A549 (cell line): ENCODE results near the gene PLXNC1. TPM values are rescaled to one million over a fixed set of nuclear protein-coding genes. Genes with fewer than 3 reads are reported as not detected.

ENCODE experiments used
- ATAC-seq, 2 experiments: fragments of 200-7000 bp in 1 of 2; fragments of >200 bp in 1 of 2; cut with Nextera tagmentation in 1 of 2; cut with Tn5 transposase in 1 of 2; 3 replicates each; pipeline versions ENCODE4 v1.8.0 to v1.9.1; 2018 to 2020; ENCODE audit warnings: mild to moderate bottlenecking in 1 of 2, moderate library complexity in 1 of 2
- CTCF ChIA-PET: fragments of 300-600 bp; sonication (Branson Sonifier 250); formaldehyde crosslinking; extraction: SDS; loops from one replicate; lab custom pipeline; 2021; ENCODE audit warnings: antibody characterized with exemption, inconsistent platforms; lab: Yijun Ruan, JAX
- POLR2A ChIA-PET: fragments of 350-600 bp; formaldehyde crosslinking; extraction: SDS; loops from one replicate; lab custom pipeline; 2021; ENCODE audit warnings: antibody characterized with exemption, inconsistent platforms; lab: Yijun Ruan, JAX
- DNase-seq, 2 experiments: peaks; one replicate each; pipeline versions ENCODE4 v3.0.0 to v3.0.0-alpha.2; 2011 to 2016; ENCODE audit warnings: low read depth in 1 of 2, low spot score in 1 of 2
- FAIRE-seq: peaks from 2 replicates; lab custom pipeline; 2011; peaks lifted over from hg19 to GRCh38; lab: Jason Lieb, UNC
- H3K27ac ChIP-seq, 2 experiments: fragments of >200 bp; sonication (Bioruptor Twin); formaldehyde crosslinking; 3 replicates each; pipeline ENCODE4 v1.5.1; 2016 to 2017
- H3K4me1 ChIP-seq: fragments of >200 bp; sonication (Bioruptor Twin); formaldehyde crosslinking; 3 replicates; pipeline ENCODE4 v1.6.1; 2016
- H3K4me2 ChIP-seq: fragments of >200 bp; sonication (Bioruptor Twin); formaldehyde crosslinking; 3 replicates; pipeline ENCODE4 v1.6.1; 2016
- H3K4me3 ChIP-seq: fragments of >200 bp; sonication (Bioruptor Twin); formaldehyde crosslinking; 3 replicates; pipeline ENCODE4 v1.5.1; 2016
- H3K9me3 ChIP-seq: fragments of >200 bp; sonication (Bioruptor Twin); formaldehyde crosslinking; 3 replicates; pipeline ENCODE4 v1.6.1; 2016
- ATOH8 ChIP-seq: fragments of 250-450 bp; sonication (Bioruptor Pico); IDR thresholded peaks from 2 replicates; pipeline ENCODE4 v1.5.0; 2020; ENCODE audit warnings: low read depth, mild to moderate bottlenecking, moderate library complexity
- BCL3 ChIP-seq: fragments of >200 bp; sonication (Bioruptor Twin); formaldehyde crosslinking; IDR thresholded peaks from 3 replicates; pipeline ENCODE4 v1.6.1; 2016
- BHLHE40 ChIP-seq: IDR thresholded peaks from 2 replicates; pipeline ENCODE4 v1.6.1; 2012; ENCODE audit warnings: low read depth, low read length, inconsistent platforms
- CBX2 ChIP-seq: fragments of 200-600 bp; sonication (generic); IDR thresholded peaks from 2 replicates; pipeline ENCODE4 v1.6.1; 2016; ENCODE audit warnings: low read depth, mild to moderate bottlenecking, borderline replicate concordance
- CEBPB ChIP-seq, 2 experiments: fragments of >200 bp in 1 of 2; sonication (Bioruptor Twin) in 1 of 2; formaldehyde crosslinking in 1 of 2; IDR thresholded peaks; 2 replicates each; pipeline ENCODE4 v1.6.1; 2012 to 2016
- EHF ChIP-seq: fragments of 250-450 bp; sonication (Bioruptor Pico); IDR thresholded peaks from 2 replicates; pipeline ENCODE4 v1.5.0; 2020; ENCODE audit warnings: mild to moderate bottlenecking
- EP300 ChIP-seq, 2 experiments: fragments of >200 bp; sonication (Bioruptor Twin); formaldehyde crosslinking; IDR thresholded peaks; 2 replicates in 1 of 2; 3 replicates in 1 of 2; pipeline ENCODE4 v1.6.1; 2016 to 2017
- ESRRA ChIP-seq: fragments of 150-350 bp; IDR thresholded peaks from 2 replicates; pipeline ENCODE4 v1.6.1; 2014; ENCODE audit warnings: mild to moderate bottlenecking, low read length, borderline replicate concordance
- FOSB ChIP-seq: fragments of 250-450 bp; sonication (Bioruptor Pico); IDR thresholded peaks from 2 replicates; pipeline ENCODE4 v1.5.0; 2020; ENCODE audit warnings: mild to moderate bottlenecking, moderate library complexity
- GATA3 ChIP-seq: IDR thresholded peaks from 2 replicates; pipeline ENCODE4 v1.6.1; 2012; ENCODE audit warnings: borderline replicate concordance
- HDAC2 ChIP-seq: fragments of 200-600 bp; sonication (generic); IDR thresholded peaks from 2 replicates; pipeline ENCODE4 v1.6.1; 2016
- HES2 ChIP-seq: fragments of >200 bp; sonication (Bioruptor Twin); formaldehyde crosslinking; IDR thresholded peaks from 2 replicates; pipeline ENCODE4 v1.6.1; 2016
- JUN ChIP-seq, 2 experiments: fragments of >200 bp; sonication (Bioruptor Twin); formaldehyde crosslinking; IDR thresholded peaks; 2 replicates in 1 of 2; 3 replicates in 1 of 2; pipeline ENCODE4 v1.6.1; 2016 to 2017
- JUNB ChIP-seq: fragments of >200 bp; sonication (Bioruptor Twin); formaldehyde crosslinking; IDR thresholded peaks from 2 replicates; pipeline ENCODE4 v1.6.1; 2016
- NPAS2 ChIP-seq: fragments of 250-450 bp; sonication (Bioruptor Pico); IDR thresholded peaks from 2 replicates; pipeline ENCODE4 v1.8.0; 2022; ENCODE audit warnings: mild to moderate bottlenecking, moderate library complexity, borderline replicate concordance
- POLR2AphosphoS2 ChIP-seq: conservative IDR thresholded peaks from 2 replicates; pipeline ENCODE4 v1.6.1; 2012; ENCODE audit warnings: low read length, improper control_type of control experiment, inconsistent platforms
- RCOR1 ChIP-seq: fragments of 150-350 bp; IDR thresholded peaks from 2 replicates; pipeline ENCODE4 v1.6.1; 2014; ENCODE audit warnings: antibody characterized with exemption, low read length, low read depth
- SMC3 ChIP-seq: fragments of >200 bp; sonication (Bioruptor Twin); formaldehyde crosslinking; IDR thresholded peaks from 3 replicates; pipeline ENCODE4 v1.6.1; 2018; ENCODE audit warnings: inconsistent platforms
- USF2 ChIP-seq: fragments of 450-650 bp; IDR thresholded peaks from 2 replicates; pipeline ENCODE4 v1.6.1; 2014; ENCODE audit warnings: antibody characterized with exemption
- ZC3H11A ChIP-seq: fragments of 450-650 bp; IDR thresholded peaks from 2 replicates; pipeline ENCODE4 v1.6.1; 2014; ENCODE audit warnings: antibody characterized with exemption, mild to moderate bottlenecking
- ZFP36 ChIP-seq: fragments of 450-650 bp; IDR thresholded peaks from 2 replicates; pipeline ENCODE4 v1.6.1; 2014; ENCODE audit warnings: borderline replicate concordance; ENCODE audit not compliant: partially characterized antibody
- ZSCAN20 ChIP-seq: fragments of 250-450 bp; sonication (Bioruptor Pico); IDR thresholded peaks from 2 replicates; pipeline ENCODE4 v1.8.0; 2022; ENCODE audit warnings: mild to moderate bottlenecking, moderate library complexity
- WGBS: methylation state at CpG from one replicate; pipeline ENCODE4 v1.1.6; 2017; ENCODE audit errors: missing lambda C conversion rate; 5-methylcytosine and 5-hydroxymethylcytosine counted together
- polyA plus RNA-seq, 4 experiments: library from polyadenylated mRNA; depleted of rRNA in 3 of 4; stranded (reverse); fragments of >200 nt; fragmentation: RNase III in 1 of 4; extraction: RNeasy Plus Mini Kit Qiagen cat#74134 plus additional on column Dnase treatment in 1 of 4; gene quantifications; 2 replicates in 3 of 4; 3 replicates in 1 of 4; pipeline ENCODE4 v1.2.3, GENCODE V29; 2011 to 2017
- TF ChIP-seq, protein P1 (sequence below): fragments of 200-600 bp; sonication (generic); IDR thresholded peaks from 2 replicates; pipeline ENCODE4 v1.6.1; 2016; ENCODE audit warnings: antibody characterized with exemption, mild to moderate bottlenecking, moderate library complexity
- TF ChIP-seq, protein P2 (sequence below): IDR thresholded peaks from 2 replicates; pipeline ENCODE4 v1.6.1; 2012; ENCODE audit warnings: low read depth, borderline replicate concordance

PLXNC1 gene
- polyA plus RNA-seq, 2 of the 4 experiments (the other 2 are of a cell fraction): 0.12 to 0.50 TPM

- TF ChIP-seq, protein P1, sequence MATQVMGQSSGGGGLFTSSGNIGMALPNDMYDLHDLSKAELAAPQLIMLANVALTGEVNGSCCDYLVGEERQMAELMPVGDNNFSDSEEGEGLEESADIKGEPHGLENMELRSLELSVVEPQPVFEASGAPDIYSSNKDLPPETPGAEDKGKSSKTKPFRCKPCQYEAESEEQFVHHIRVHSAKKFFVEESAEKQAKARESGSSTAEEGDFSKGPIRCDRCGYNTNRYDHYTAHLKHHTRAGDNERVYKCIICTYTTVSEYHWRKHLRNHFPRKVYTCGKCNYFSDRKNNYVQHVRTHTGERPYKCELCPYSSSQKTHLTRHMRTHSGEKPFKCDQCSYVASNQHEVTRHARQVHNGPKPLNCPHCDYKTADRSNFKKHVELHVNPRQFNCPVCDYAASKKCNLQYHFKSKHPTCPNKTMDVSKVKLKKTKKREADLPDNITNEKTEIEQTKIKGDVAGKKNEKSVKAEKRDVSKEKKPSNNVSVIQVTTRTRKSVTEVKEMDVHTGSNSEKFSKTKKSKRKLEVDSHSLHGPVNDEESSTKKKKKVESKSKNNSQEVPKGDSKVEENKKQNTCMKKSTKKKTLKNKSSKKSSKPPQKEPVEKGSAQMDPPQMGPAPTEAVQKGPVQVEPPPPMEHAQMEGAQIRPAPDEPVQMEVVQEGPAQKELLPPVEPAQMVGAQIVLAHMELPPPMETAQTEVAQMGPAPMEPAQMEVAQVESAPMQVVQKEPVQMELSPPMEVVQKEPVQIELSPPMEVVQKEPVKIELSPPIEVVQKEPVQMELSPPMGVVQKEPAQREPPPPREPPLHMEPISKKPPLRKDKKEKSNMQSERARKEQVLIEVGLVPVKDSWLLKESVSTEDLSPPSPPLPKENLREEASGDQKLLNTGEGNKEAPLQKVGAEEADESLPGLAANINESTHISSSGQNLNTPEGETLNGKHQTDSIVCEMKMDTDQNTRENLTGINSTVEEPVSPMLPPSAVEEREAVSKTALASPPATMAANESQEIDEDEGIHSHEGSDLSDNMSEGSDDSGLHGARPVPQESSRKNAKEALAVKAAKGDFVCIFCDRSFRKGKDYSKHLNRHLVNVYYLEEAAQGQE: no peak
- no peak for TF ChIP-seq JUNB
- no peak for TF ChIP-seq ZSCAN20 (CRISPR knock-in tag)
- TF ChIP-seq CBX2: no peak
- TF ChIP-seq EHF (CRISPR knock-in tag): no peak
- no peak for TF ChIP-seq POLR2AphosphoS2
- TF ChIP-seq CEBPB (IDR thresholded peaks at IDR 0.05): no peak
Observed at GRCh38 chr12:94207849-94208621, 59.7 kb downstream of the PLXNC1 start (continued).

DNA sequence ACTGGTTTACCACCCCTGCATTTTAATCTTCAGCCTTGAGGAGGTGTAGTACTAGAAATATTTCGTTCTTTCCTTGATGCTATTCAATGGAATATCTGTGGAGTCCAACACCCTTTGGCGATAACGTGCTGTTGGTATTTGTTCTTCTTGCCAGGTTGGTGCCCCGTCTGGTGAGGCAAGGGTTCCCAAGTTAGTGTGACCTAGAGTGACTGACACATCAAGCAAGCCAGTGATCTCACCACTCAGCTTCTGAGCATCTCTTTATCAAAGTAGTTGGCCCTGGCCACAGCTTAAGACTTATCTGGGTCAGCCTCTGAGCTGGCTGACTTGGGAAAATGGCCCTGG, 60.2 kb downstream of the PLXNC1 start:
- CTCF ChIA-PET: interaction anchor here (1.3 kb wide), 1 partner anchor 9 kb away, joined by 3 read pairs; no protein-coding TSS in a partner anchor
- 63% methylated on average over 4 of the region's 4 CpGs for WGBS

More for the DNA sequence above, 60.2 kb downstream of the PLXNC1 start:
- no peak overlapping the region for H3K27ac ChIP-seq
- ATAC-seq (no peak), DNase-seq (no peak), FAIRE-seq (no peak)
- H3K9me3 ChIP-seq: no peaks in the 10 kb centered on the region
- no peaks in the 10 kb centered on the region for H3K4me1 ChIP-seq
- H3K4me2 ChIP-seq: no peak overlapping the region
- no peak overlapping the region for H3K4me3 ChIP-seq
- POLR2A ChIA-PET: no interaction called here
- TF ChIP-seq HDAC2: no peak
- no peak for TF ChIP-seq ZC3H11A
- no peak for TF ChIP-seq RCOR1
- no peak for TF ChIP-seq HES2
- TF ChIP-seq SMC3: no peak
- no peak for TF ChIP-seq NPAS2
- TF ChIP-seq BCL3: no peak
- no peak for TF ChIP-seq EP300 (IDR thresholded peaks at IDR 0.05)
- TF ChIP-seq USF2: no peak
- no peak for TF ChIP-seq ESRRA
- TF ChIP-seq ATOH8 (CRISPR knock-in tag): no peak
- TF ChIP-seq ZFP36: no peak
- no peak for TF ChIP-seq FOSB (CRISPR knock-in tag)
- TF ChIP-seq, protein P2, sequence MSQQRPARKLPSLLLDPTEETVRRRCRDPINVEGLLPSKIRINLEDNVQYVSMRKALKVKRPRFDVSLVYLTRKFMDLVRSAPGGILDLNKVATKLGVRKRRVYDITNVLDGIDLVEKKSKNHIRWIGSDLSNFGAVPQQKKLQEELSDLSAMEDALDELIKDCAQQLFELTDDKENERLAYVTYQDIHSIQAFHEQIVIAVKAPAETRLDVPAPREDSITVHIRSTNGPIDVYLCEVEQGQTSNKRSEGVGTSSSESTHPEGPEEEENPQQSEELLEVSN: no peak
- no peak for TF ChIP-seq GATA3
- no peak for TF ChIP-seq JUN (IDR thresholded peaks at IDR 0.05)
- TF ChIP-seq BHLHE40: no peak
